ENCODE results near the gene PRDM1. TPM values are rescaled to one million over a fixed set of nuclear protein-coding genes. Genes with fewer than 3 reads are reported as not detected.

Gene PRDM1
- total and polyA plus RNA-seq, 11 donors: 0.36 to 10.8 (median 1.7) TPM

GRCh38 chr6:106134906-106135634 lies 48.9 kb downstream of the PRDM1 start:
- intact Hi-C loops (cut with DNase I): no loop called here
- 71 to 85% (median 79%) methylated on average over 17 to 18 of the region's 18 CpGs for WGBS, 4 donors
- H3K9me3 ChIP-seq: no peaks in the 10 kb centered on the region
- no peaks in the 10 kb centered on the region for H3K4me1 ChIP-seq
- no peak for TF ChIP-seq POLR2A (IDR thresholded peaks at IDR 0.05)
- TF ChIP-seq CTCF (IDR thresholded peaks at IDR 0.05): no peak
- H3K4me3 ChIP-seq: no peak overlapping the region
- no peaks in the 10 kb centered on the region for H3K36me3 ChIP-seq
- peak in 1 of 4 donors; percentile 56 for ATAC-seq
- no peaks in the 10 kb centered on the region for H3K27me3 ChIP-seq
- DNase-seq: no peak
- H3K27ac ChIP-seq: no peak overlapping the region

GRCh38 chr6:106135911-106136571 lies 49.9 kb downstream of the PRDM1 start:
- no peaks in the 10 kb centered on the region for H3K4me1 ChIP-seq
- DNase-seq (no peak), ATAC-seq (no peak)
- 89 to 95% (median 92%) methylated on average over 12 to 16 of the region's 16 CpGs for WGBS, 4 donors
- no peak for TF ChIP-seq POLR2A (IDR thresholded peaks at IDR 0.05)
- TF ChIP-seq CTCF (IDR thresholded peaks at IDR 0.05): no peak
- no peaks in the 10 kb centered on the region for H3K27me3 ChIP-seq
- intact Hi-C loops (cut with DNase I): no loop called here
- no peak overlapping the region for H3K4me3 ChIP-seq
- H3K27ac ChIP-seq: no peak overlapping the region
- no peaks in the 10 kb centered on the region for H3K36me3 ChIP-seq
- no peaks in the 10 kb centered on the region for H3K9me3 ChIP-seq

- Histone ChIP-seq H3K4me1 (peaks cover 0 to 6% (median 0%) of the 10 kb centered on the region in 12 donors), H3K9me3 (no peaks in the 10 kb centered on the region), H3K27ac (no peak overlapping the region), H3K36me3 (no peaks in the 10 kb centered on the region), H3K27me3 (no peaks in the 10 kb centered on the region), H3K4me3 (no peak overlapping the region)
- 94 to 95% (median 95%) methylated on average over 5 of the region's 5 CpGs for WGBS, 4 donors
- intact Hi-C loops (cut with DNase I): no loop called here
- no peak for TF ChIP-seq POLR2A (IDR thresholded peaks at IDR 0.05)
- TF ChIP-seq CTCF (IDR thresholded peaks at IDR 0.05): no peak
- ATAC-seq: no peak
- DNase-seq: no peak
Observed at GRCh38 chr6:106136845-106137244, 50.7 kb downstream of the PRDM1 start.

DNA sequence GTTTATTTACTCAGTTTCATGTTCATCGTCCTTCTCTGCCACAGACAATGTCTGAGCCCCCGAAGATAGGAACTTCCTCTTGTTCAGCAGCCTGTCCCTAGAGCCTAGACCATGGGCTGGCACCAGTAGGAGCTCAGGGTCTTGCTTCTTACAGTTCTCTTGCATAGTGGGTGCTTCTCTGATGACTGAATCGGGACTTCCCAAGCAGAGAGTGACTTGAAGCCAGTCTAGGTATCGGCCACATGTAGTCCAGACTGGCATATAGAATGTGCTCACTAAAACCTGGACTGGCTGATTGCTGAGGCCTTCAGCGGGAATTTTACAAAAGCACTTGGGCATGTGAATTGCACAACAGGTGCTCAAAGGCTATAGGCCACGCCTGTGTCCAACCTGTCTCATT lies 52.0 kb downstream of the PRDM1 start:
- H3K27ac ChIP-seq: no peak overlapping the region
- no peaks in the 10 kb centered on the region for H3K9me3 ChIP-seq
- H3K4me1 ChIP-seq: peaks cover 0 to 19% (median 0%) of the 10 kb centered on the region in 12 donors
- H3K36me3 ChIP-seq: no peaks in the 10 kb centered on the region
- H3K27me3 ChIP-seq: no peaks in the 10 kb centered on the region
- intact Hi-C loops (cut with DNase I): no loop called here
- WGBS, 4 donors: 77 to 83% (median 80%) methylated on average over 6 of the region's 6 CpGs
- TF ChIP-seq CTCF (IDR thresholded peaks at IDR 0.05) (no peak), POLR2A (IDR thresholded peaks at IDR 0.05) (no peak)
- no peak overlapping the region for H3K4me3 ChIP-seq
- DNase-seq (no peak), ATAC-seq (no peak)

All from heart left ventricle (tissue), 16 donors.